WTC11 (cell line): ENCODE measurements around the gene ASCC3. TPM values are rescaled to one million over a fixed set of nuclear protein-coding genes. Genes with fewer than 3 reads are reported as not detected.

Experiments
- ATAC-seq: fragments of 200-7000 bp; cut with Tn5 transposase; 2 replicates; pipeline ENCODE4 v1.10.0; 2021; ENCODE audit warnings: mild to moderate bottlenecking, moderate library complexity
- CTCF ChIA-PET: fragments of 300-600 bp; sonication (Branson Sonifier 250); formaldehyde crosslinking; loops from one replicate; lab custom pipeline; 2021; ENCODE audit warnings: antibody characterized with exemption; lab: Charles Lee
- POLR2A ChIA-PET: fragments of 350-600 bp; sonication (Branson Sonifier 250); formaldehyde crosslinking; loops from one replicate; lab custom pipeline; 2021; ENCODE audit warnings: antibody characterized with exemption; lab: Charles Lee
- DNase-seq: peaks from one replicate; pipeline ENCODE4 v3.0.0; 2021; ENCODE audit warnings: low spot score
- H3K27ac Mint-ChIP-seq: 2 replicates; pipeline ENCODE4 v1.8.0; 2021; ENCODE audit warnings: mixed read lengths
- H3K27me3 Mint-ChIP-seq: 2 replicates; pipeline ENCODE4 v1.8.0; 2021; ENCODE audit warnings: low read depth, mild to moderate bottlenecking, moderate library complexity, mixed read lengths
- H3K36me3 Mint-ChIP-seq: 2 replicates; pipeline ENCODE4 v1.8.0; 2021; ENCODE audit warnings: mixed read lengths
- H3K4me1 Mint-ChIP-seq: 2 replicates; pipeline ENCODE4 v1.8.0; 2022; ENCODE audit warnings: mixed read lengths
- H3K4me3 Mint-ChIP-seq: 2 replicates; pipeline ENCODE4 v1.8.0; 2021; ENCODE audit warnings: mild to moderate bottlenecking, moderate library complexity, mixed read lengths
- H3K9me3 Mint-ChIP-seq: 2 replicates; pipeline ENCODE4 v1.8.0; 2021; ENCODE audit warnings: mixed read lengths
- GRHL2 ChIP-seq: fragments of 250-450 bp; sonication (Bioruptor Pico); IDR thresholded peaks from 2 replicates; pipeline ENCODE4 v1.8.0; 2022; ENCODE audit warnings: mild to moderate bottlenecking, moderate library complexity; ENCODE audit not compliant: insufficient replicate concordance, severe bottlenecking
- NR3C1 ChIP-seq: sonication (generic); formaldehyde crosslinking; conservative IDR thresholded peaks from 2 replicates; pipeline ENCODE4 v1.8.1; 2023; ENCODE audit warnings: low read depth, mild to moderate bottlenecking, missing genetic modification reagents
- OVOL2 ChIP-seq: fragments of 250-450 bp; sonication (Bioruptor Pico); IDR thresholded peaks from 2 replicates; pipeline ENCODE4 v1.9.0; 2021; ENCODE audit warnings: mild to moderate bottlenecking, borderline replicate concordance
- PRRX2 ChIP-seq: fragments of 250-450 bp; sonication (Bioruptor Pico); IDR thresholded peaks from 2 replicates; pipeline ENCODE4 v1.8.0; 2021; ENCODE audit warnings: mild to moderate bottlenecking
- TCF7 ChIP-seq: sonication (generic); formaldehyde crosslinking; IDR thresholded peaks from 2 replicates; pipeline ENCODE4 v1.8.0; 2022; ENCODE audit warnings: mild to moderate bottlenecking, low read depth, missing genetic modification reagents, moderate library complexity
- TEAD4 ChIP-seq: sonication (generic); formaldehyde crosslinking; IDR thresholded peaks from 2 replicates; pipeline ENCODE4 v1.8.0; 2022; ENCODE audit warnings: mild to moderate bottlenecking, missing genetic modification reagents
- ZNF138 ChIP-seq: sonication (generic); formaldehyde crosslinking; conservative IDR thresholded peaks from 2 replicates; pipeline ENCODE4 v1.8.1; 2022; ENCODE audit warnings: mild to moderate bottlenecking, moderate library complexity, missing genetic modification reagents
- ZNF263 ChIP-seq: sonication (generic); formaldehyde crosslinking; IDR thresholded peaks from 2 replicates; pipeline ENCODE4 v1.8.1; 2022; ENCODE audit warnings: low read depth, mild to moderate bottlenecking, moderate library complexity, missing genetic modification reagents
- ZNF396 ChIP-seq: fragments of 250-450 bp; sonication (Bioruptor Pico); IDR thresholded peaks from 2 replicates; pipeline ENCODE4 v1.8.0; 2021; ENCODE audit warnings: mild to moderate bottlenecking, moderate library complexity, borderline replicate concordance
- ZNF423 ChIP-seq: fragments of 250-450 bp; sonication (Bioruptor Pico); IDR thresholded peaks from 2 replicates; pipeline ENCODE4 v2.1.2; 2022; ENCODE audit warnings: mild to moderate bottlenecking, moderate library complexity
- total RNA-seq: library from RNA; stranded (reverse); gene quantifications from 3 replicates; pipeline ENCODE4 v1.2.3, GENCODE V29; 2021
- TF ChIP-seq, protein P1 (sequence below): fragments of 250-450 bp; sonication (Bioruptor Pico); IDR thresholded peaks from 2 replicates; pipeline ENCODE4 v2.1.2; 2022; ENCODE audit warnings: mild to moderate bottlenecking, moderate library complexity
- TF ChIP-seq, protein P2 (sequence below): sonication (generic); formaldehyde crosslinking; IDR thresholded peaks from 2 replicates; pipeline ENCODE4 v1.8.1; 2022; ENCODE audit warnings: low read depth, mild to moderate bottlenecking, moderate library complexity, missing genetic modification reagents, borderline replicate concordance
- TF ChIP-seq, protein P3 (sequence below): sonication (generic); formaldehyde crosslinking; IDR thresholded peaks from 2 replicates; pipeline ENCODE4 v1.8.1; 2023; ENCODE audit warnings: mild to moderate bottlenecking, missing genetic modification reagents
- TF ChIP-seq, protein P4 (sequence below): fragments of 200-600 bp; IDR thresholded peaks from 2 replicates; pipeline ENCODE4 v1.8.0; 2022; ENCODE audit warnings: antibody characterized with exemption
- TF ChIP-seq, protein P5 (sequence below): sonication (generic); formaldehyde crosslinking; conservative IDR thresholded peaks from 2 replicates; pipeline ENCODE4 v1.8.1; 2023; ENCODE audit warnings: mild to moderate bottlenecking, low read depth, missing genetic modification reagents, moderate library complexity
- TF ChIP-seq, protein P6 (sequence below): sonication (generic); formaldehyde crosslinking; IDR thresholded peaks from 2 replicates; pipeline ENCODE4 v1.8.0; 2023; ENCODE audit warnings: missing genetic modification reagents, mild to moderate bottlenecking, borderline replicate concordance
- TF ChIP-seq, protein P7 (sequence below): sonication (generic); formaldehyde crosslinking; IDR thresholded peaks from 2 replicates; pipeline ENCODE4 v1.8.1; 2023; ENCODE audit warnings: mild to moderate bottlenecking, missing genetic modification reagents, moderate library complexity

ASCC3 gene
- total RNA-seq, 1 experiment from 2014 or later: 80.7 TPM

DNA sequence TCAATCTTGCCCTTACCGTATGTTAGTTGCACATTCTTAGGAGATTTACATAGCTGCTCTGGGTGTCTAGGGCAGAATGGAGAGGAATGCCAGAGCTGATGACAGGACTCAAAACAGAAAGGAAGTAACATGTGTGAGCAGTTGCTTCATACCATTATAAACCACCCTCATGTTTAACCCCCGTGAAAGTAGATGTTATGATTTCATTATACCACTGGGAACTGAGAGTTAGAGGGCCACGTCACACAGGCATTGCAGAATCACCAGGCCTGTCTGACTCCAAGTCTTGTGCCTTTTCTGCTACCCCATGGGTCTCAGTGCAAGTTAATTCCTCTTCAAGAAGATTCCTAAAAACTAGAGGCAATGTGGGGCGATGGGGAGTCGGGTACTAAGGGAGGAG lies 392.9 kb downstream of the ASCC3 start:
- ChIA-PET CTCF (no interaction called here), POLR2A (no interaction called here)
- Mint-ChIP-seq H3K4me1 (peaks cover 14% of the 10 kb centered on the region), H3K27me3 (no peaks in the 10 kb centered on the region; the same call in 1 of the 2 replicates), H3K9me3 (peaks cover 18% of the 10 kb centered on the region), H3K27ac (no peak overlapping the region), H3K4me3 (no peak overlapping the region), H3K36me3 (peaks cover 11% of the 10 kb centered on the region)
- TF ChIP-seq OVOL2 (CRISPR knock-in tag) (no peak), TCF7 (no peak), GRHL2 (CRISPR knock-in tag) (no peak), ZNF263 (CRISPR knock-in tag) (no peak), PRRX2 (no peak)
- DNase-seq (no peak), ATAC-seq (no peak)

DNA sequence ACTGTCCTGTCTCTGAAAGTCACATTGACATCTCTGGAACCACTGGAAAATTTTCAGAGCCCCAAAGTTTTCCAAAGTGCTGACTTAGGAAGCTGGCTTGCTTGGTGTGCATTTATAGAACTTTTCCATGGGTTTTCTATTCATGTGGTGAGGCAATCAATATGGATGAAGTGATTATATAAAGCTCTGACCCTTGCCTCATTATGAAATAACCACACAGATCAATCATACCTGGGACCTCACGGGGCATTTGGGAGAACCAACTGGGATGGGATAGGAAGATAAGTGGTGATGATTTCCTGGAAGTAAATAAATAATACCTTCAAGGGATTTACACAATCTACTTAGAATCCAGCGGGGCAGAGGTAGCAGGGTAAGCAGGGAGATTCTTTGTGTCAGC lies 393.5 kb downstream of the ASCC3 start:
- CTCF ChIA-PET: interaction anchor here (0.6 kb wide), 1 partner anchor 346 kb away, joined by 5 read pairs; no protein-coding TSS in a partner anchor
- Mint-ChIP-seq H3K27ac (no peak overlapping the region), H3K9me3 (peaks cover 18% of the 10 kb centered on the region), H3K4me3 (no peak overlapping the region), H3K4me1 (peaks cover 8% of the 10 kb centered on the region), H3K27me3 (no peaks in the 10 kb centered on the region; the same call in 1 of the 2 replicates), H3K36me3 (peaks cover 11% of the 10 kb centered on the region)
- DNase-seq (no peak), ATAC-seq (no peak)
- TF ChIP-seq, protein P1, sequence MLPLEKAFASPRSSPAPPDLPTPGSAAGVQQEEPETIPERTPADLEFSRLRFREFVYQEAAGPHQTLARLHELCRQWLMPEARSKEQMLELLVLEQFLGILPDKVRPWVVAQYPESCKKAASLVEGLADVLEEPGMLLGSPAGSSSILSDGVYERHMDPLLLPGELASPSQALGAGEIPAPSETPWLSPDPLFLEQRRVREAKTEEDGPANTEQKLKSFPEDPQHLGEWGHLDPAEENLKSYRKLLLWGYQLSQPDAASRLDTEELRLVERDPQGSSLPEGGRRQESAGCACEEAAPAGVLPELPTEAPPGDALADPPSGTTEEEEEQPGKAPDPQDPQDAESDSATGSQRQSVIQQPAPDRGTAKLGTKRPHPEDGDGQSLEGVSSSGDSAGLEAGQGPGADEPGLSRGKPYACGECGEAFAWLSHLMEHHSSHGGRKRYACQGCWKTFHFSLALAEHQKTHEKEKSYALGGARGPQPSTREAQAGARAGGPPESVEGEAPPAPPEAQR (CRISPR knock-in tag): no peak
- TF ChIP-seq, protein P2, sequence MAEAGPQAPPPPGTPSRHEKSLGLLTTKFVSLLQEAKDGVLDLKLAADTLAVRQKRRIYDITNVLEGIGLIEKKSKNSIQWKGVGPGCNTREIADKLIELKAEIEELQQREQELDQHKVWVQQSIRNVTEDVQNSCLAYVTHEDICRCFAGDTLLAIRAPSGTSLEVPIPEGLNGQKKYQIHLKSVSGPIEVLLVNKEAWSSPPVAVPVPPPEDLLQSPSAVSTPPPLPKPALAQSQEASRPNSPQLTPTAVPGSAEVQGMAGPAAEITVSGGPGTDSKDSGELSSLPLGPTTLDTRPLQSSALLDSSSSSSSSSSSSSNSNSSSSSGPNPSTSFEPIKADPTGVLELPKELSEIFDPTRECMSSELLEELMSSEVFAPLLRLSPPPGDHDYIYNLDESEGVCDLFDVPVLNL (CRISPR knock-in tag): no peak
- TF ChIP-seq TEAD4 (CRISPR knock-in tag) (no peak), ZNF423 (no peak), OVOL2 (CRISPR knock-in tag) (no peak), NR3C1 (CRISPR knock-in tag) (no peak)
- TF ChIP-seq, protein P3, sequence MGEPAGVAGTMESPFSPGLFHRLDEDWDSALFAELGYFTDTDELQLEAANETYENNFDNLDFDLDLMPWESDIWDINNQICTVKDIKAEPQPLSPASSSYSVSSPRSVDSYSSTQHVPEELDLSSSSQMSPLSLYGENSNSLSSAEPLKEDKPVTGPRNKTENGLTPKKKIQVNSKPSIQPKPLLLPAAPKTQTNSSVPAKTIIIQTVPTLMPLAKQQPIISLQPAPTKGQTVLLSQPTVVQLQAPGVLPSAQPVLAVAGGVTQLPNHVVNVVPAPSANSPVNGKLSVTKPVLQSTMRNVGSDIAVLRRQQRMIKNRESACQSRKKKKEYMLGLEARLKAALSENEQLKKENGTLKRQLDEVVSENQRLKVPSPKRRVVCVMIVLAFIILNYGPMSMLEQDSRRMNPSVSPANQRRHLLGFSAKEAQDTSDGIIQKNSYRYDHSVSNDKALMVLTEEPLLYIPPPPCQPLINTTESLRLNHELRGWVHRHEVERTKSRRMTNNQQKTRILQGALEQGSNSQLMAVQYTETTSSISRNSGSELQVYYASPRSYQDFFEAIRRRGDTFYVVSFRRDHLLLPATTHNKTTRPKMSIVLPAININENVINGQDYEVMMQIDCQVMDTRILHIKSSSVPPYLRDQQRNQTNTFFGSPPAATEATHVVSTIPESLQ (CRISPR knock-in tag): no peak
- POLR2A ChIA-PET: no interaction called here

DNA sequence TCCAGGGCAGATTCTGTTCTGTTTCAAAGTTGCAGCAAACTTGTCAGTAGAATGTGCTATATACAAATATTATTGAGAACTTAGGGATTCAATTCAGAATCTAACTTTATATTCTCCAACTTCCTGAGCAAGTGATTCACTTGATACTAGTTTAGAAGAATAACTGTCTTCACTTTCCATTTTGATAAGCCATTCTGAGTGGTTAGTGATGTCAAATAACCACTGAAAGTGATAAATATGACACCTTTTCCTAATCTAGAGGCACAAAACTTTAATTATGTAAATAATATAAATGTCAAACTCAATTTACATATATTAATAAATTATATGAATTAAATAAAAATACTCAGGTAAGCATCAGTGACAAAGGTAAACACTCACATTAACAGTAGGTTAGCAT lies 395.9 kb downstream of the ASCC3 start:
- no peak overlapping the region for H3K4me3 Mint-ChIP-seq
- POLR2A ChIA-PET: no interaction called here
- H3K27ac Mint-ChIP-seq: no peak overlapping the region
- no peaks in the 10 kb centered on the region for H3K4me1 Mint-ChIP-seq
- peaks cover 6% of the 10 kb centered on the region for H3K36me3 Mint-ChIP-seq
- no peaks in the 10 kb centered on the region; the same call in 1 of the 2 replicates for H3K27me3 Mint-ChIP-seq
- CTCF ChIA-PET: no interaction called here
- DNase-seq (no peak), ATAC-seq (no peak)
- H3K9me3 Mint-ChIP-seq: peaks cover 11% of the 10 kb centered on the region
- TF ChIP-seq, protein P4, sequence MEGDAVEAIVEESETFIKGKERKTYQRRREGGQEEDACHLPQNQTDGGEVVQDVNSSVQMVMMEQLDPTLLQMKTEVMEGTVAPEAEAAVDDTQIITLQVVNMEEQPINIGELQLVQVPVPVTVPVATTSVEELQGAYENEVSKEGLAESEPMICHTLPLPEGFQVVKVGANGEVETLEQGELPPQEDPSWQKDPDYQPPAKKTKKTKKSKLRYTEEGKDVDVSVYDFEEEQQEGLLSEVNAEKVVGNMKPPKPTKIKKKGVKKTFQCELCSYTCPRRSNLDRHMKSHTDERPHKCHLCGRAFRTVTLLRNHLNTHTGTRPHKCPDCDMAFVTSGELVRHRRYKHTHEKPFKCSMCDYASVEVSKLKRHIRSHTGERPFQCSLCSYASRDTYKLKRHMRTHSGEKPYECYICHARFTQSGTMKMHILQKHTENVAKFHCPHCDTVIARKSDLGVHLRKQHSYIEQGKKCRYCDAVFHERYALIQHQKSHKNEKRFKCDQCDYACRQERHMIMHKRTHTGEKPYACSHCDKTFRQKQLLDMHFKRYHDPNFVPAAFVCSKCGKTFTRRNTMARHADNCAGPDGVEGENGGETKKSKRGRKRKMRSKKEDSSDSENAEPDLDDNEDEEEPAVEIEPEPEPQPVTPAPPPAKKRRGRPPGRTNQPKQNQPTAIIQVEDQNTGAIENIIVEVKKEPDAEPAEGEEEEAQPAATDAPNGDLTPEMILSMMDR: no peak
- TF ChIP-seq, protein P5, sequence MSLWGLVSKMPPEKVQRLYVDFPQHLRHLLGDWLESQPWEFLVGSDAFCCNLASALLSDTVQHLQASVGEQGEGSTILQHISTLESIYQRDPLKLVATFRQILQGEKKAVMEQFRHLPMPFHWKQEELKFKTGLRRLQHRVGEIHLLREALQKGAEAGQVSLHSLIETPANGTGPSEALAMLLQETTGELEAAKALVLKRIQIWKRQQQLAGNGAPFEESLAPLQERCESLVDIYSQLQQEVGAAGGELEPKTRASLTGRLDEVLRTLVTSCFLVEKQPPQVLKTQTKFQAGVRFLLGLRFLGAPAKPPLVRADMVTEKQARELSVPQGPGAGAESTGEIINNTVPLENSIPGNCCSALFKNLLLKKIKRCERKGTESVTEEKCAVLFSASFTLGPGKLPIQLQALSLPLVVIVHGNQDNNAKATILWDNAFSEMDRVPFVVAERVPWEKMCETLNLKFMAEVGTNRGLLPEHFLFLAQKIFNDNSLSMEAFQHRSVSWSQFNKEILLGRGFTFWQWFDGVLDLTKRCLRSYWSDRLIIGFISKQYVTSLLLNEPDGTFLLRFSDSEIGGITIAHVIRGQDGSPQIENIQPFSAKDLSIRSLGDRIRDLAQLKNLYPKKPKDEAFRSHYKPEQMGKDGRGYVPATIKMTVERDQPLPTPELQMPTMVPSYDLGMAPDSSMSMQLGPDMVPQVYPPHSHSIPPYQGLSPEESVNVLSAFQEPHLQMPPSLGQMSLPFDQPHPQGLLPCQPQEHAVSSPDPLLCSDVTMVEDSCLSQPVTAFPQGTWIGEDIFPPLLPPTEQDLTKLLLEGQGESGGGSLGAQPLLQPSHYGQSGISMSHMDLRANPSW (CRISPR knock-in tag): no peak
- TF ChIP-seq, protein P6, sequence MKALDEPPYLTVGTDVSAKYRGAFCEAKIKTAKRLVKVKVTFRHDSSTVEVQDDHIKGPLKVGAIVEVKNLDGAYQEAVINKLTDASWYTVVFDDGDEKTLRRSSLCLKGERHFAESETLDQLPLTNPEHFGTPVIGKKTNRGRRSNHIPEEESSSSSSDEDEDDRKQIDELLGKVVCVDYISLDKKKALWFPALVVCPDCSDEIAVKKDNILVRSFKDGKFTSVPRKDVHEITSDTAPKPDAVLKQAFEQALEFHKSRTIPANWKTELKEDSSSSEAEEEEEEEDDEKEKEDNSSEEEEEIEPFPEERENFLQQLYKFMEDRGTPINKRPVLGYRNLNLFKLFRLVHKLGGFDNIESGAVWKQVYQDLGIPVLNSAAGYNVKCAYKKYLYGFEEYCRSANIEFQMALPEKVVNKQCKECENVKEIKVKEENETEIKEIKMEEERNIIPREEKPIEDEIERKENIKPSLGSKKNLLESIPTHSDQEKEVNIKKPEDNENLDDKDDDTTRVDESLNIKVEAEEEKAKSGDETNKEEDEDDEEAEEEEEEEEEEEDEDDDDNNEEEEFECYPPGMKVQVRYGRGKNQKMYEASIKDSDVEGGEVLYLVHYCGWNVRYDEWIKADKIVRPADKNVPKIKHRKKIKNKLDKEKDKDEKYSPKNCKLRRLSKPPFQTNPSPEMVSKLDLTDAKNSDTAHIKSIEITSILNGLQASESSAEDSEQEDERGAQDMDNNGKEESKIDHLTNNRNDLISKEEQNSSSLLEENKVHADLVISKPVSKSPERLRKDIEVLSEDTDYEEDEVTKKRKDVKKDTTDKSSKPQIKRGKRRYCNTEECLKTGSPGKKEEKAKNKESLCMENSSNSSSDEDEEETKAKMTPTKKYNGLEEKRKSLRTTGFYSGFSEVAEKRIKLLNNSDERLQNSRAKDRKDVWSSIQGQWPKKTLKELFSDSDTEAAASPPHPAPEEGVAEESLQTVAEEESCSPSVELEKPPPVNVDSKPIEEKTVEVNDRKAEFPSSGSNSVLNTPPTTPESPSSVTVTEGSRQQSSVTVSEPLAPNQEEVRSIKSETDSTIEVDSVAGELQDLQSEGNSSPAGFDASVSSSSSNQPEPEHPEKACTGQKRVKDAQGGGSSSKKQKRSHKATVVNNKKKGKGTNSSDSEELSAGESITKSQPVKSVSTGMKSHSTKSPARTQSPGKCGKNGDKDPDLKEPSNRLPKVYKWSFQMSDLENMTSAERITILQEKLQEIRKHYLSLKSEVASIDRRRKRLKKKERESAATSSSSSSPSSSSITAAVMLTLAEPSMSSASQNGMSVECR (CRISPR knock-in tag): no peak
- TF ChIP-seq ZNF396 (CRISPR knock-in tag) (no peak), GRHL2 (CRISPR knock-in tag) (no peak), ZNF138 (CRISPR knock-in tag) (no peak)
- TF ChIP-seq, protein P7, sequence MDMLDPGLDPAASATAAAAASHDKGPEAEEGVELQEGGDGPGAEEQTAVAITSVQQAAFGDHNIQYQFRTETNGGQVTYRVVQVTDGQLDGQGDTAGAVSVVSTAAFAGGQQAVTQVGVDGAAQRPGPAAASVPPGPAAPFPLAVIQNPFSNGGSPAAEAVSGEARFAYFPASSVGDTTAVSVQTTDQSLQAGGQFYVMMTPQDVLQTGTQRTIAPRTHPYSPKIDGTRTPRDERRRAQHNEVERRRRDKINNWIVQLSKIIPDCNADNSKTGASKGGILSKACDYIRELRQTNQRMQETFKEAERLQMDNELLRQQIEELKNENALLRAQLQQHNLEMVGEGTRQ (CRISPR knock-in tag): no peak
